NB4 (cell line): ENCODE results near the gene MBOAT2.

Experiments
- CTCF ChIP-seq: IDR thresholded peaks from one replicate; pipeline ENCODE4 v1.5.1; 2012; ENCODE audit warnings: low read depth, low read length
- MAX ChIP-seq: IDR thresholded peaks from 2 replicates; pipeline ENCODE4 v1.6.1; 2011; ENCODE audit warnings: low read depth, low read length
- MYC ChIP-seq: IDR thresholded peaks from 2 replicates; pipeline ENCODE4 v1.6.1; 2011; ENCODE audit warnings: low read depth, low read length
- POLR2A ChIP-seq: IDR thresholded peaks from 2 replicates; pipeline ENCODE4 v1.6.1; 2011; ENCODE audit warnings: mild to moderate bottlenecking; ENCODE audit not compliant: insufficient read length; ENCODE audit errors: extremely low read depth

GRCh38 chr2:9008951-9009664 is 5.6 kb upstream of the MBOAT2 start:
- TF ChIP-seq CTCF (no peak), POLR2A (no peak), MAX (no peak), MYC (no peak)
